Left lobe of liver (tissue), 2 donors: Measurements from ENCODE around the gene DOCK9. TPM values are rescaled to one million over a fixed set of nuclear protein-coding genes. Genes with fewer than 3 reads are reported as not detected.

Experiments used
- ATAC-seq: fragments of 200-7000 bp; cut with Tn5 transposase; one replicate; pipeline ENCODE4 v1.9.1; 2020; ENCODE audit warnings: mild to moderate bottlenecking, moderate library complexity
- DNase-seq: peaks from one replicate; pipeline ENCODE4 v3.0.0-alpha.2; 2020; ENCODE audit warnings: low spot score
- total RNA-seq: library from RNA; stranded (reverse); gene quantifications from one replicate; pipeline ENCODE4 v1.2.1, GENCODE V29; 2021
- donor health status: DM: no; HTN: no; CAD: no; lungs with moderate emphysema.
- donor health status: DM: no; HTN: yes; CAD: no.

Gene DOCK9
- total RNA-seq, 1 donor from 2014 or later: 18.1 TPM

- ATAC-seq: no peak
- DNase-seq: no peak
These were observed 173.9 kb downstream of the DOCK9 start for GRCh38 chr13:98803921-98804320.

- ATAC-seq (no peak), DNase-seq (no peak)
These were observed 174.7 kb downstream of the DOCK9 start for GRCh38 chr13:98803111-98803561.

GRCh38 chr13:98802559-98802958 is 175.3 kb downstream of the DOCK9 start:
- no peak for DNase-seq
- peak; percentile 71 for ATAC-seq

GRCh38 chr13:98801626-98802418 is 176.0 kb downstream of the DOCK9 start:
- peak; percentile 68 for ATAC-seq
- no peak for DNase-seq

GRCh38 chr13:98800078-98800477 is 177.8 kb downstream of the DOCK9 start:
- no peak for ATAC-seq
- DNase-seq: no peak

GRCh38 chr13:98798849-98799645 is 178.8 kb downstream of the DOCK9 start:
- ATAC-seq: peak; percentile 68

GRCh38 chr13:98797456-98797855 is 180.4 kb downstream of the DOCK9 start:
- no peak for DNase-seq
- no peak for ATAC-seq

More at GRCh38 chr13:98798849-98799645, 178.8 kb downstream of the DOCK9 start:
- DNase-seq: peak; percentile 72

GRCh38 chr13:98796798-98797197 is 181.1 kb downstream of the DOCK9 start:
- ATAC-seq: no peak
- no peak for DNase-seq

GRCh38 chr13:98796191-98796590 is 181.7 kb downstream of the DOCK9 start:
- DNase-seq (no peak), ATAC-seq (no peak)

GRCh38 chr13:98795220-98795619 is 182.6 kb downstream of the DOCK9 start:
- DNase-seq (no peak), ATAC-seq (no peak)

- DNase-seq: no peak
- no peak for ATAC-seq
These were observed 183.4 kb downstream of the DOCK9 start for GRCh38 chr13:98794498-98794897.

GRCh38 chr13:98792785-98793495 is 184.9 kb downstream of the DOCK9 start:
- no peak for DNase-seq
- ATAC-seq: no peak

GRCh38 chr13:98792321-98792720 is 185.5 kb downstream of the DOCK9 start:
- ATAC-seq: no peak
- DNase-seq: no peak

- no peak for ATAC-seq
- DNase-seq: no peak
These were observed 186.3 kb downstream of the DOCK9 start for GRCh38 chr13:98791611-98792010.

- DNase-seq: no peak
- no peak for ATAC-seq
These were observed 189.9 kb downstream of the DOCK9 start for GRCh38 chr13:98787996-98788395.

- ATAC-seq (no peak), DNase-seq (no peak)
These were observed 190.7 kb downstream of the DOCK9 start for GRCh38 chr13:98787173-98787572.

GRCh38 chr13:98786023-98786422 is 191.8 kb downstream of the DOCK9 start:
- ATAC-seq (peak; percentile 78), DNase-seq (no peak)

GRCh38 chr13:98785405-98785804 is 192.5 kb downstream of the DOCK9 start:
- DNase-seq (no peak), ATAC-seq (peak; percentile 36)

- ATAC-seq: peak; percentile 27
These were observed 193.2 kb downstream of the DOCK9 start for GRCh38 chr13:98784666-98785065.

GRCh38 chr13:98783856-98784478 is 193.9 kb downstream of the DOCK9 start:
- DNase-seq (no peak), ATAC-seq (no peak)

More at GRCh38 chr13:98784666-98785065, 193.2 kb downstream of the DOCK9 start:
- DNase-seq: no peak

- no peak for DNase-seq
- no peak for ATAC-seq
These were observed 195.2 kb downstream of the DOCK9 start for GRCh38 chr13:98782654-98783053.
